ENCODE data around the gene PCCA. TPM values are rescaled to one million over a fixed set of nuclear protein-coding genes. Genes with fewer than 3 reads are reported as not detected.

PCCA gene
- total and polyA plus RNA-seq, 2 of the 13 experiments (the other 11 are each of a cell fraction or from before 2014, with no cell fraction given) = 15.0 to 32.2 TPM

- H3K9me3 ChIP-seq (ENCODE audit: low read length) = no peaks in the 10 kb centered on the region
- no peak overlapping the region for H3K9ac ChIP-seq (ENCODE audit: insufficient read depth, low read depth, low read length)
- H3K4me1 ChIP-seq (ENCODE audit: insufficient read depth, low read length) = peaks cover 14% of the 10 kb centered on the region
- peak; percentile 41 for DNase-seq (ENCODE audit: low spot score)
- no peak overlapping the region for H3K4me3 ChIP-seq (replicated peaks in 1 of 3; ENCODE audit: insufficient read depth in 1 of 3, low read depth in 2 of 3, low read length in 3 of 3)
- H3K27ac ChIP-seq (ENCODE audit: extremely low read length, insufficient read depth, low read length) = no peak overlapping the region
- no peak overlapping the region for H2AFZ ChIP-seq (ENCODE audit: low read length)
- no peak for FAIRE-seq
- in situ Hi-C loops (cut with HindIII; ENCODE audit: extremely low pct_ligation_motif_present, low pct_unique_long_range_greater_than_20kb) (no loop called here), intact Hi-C loops (cut with micrococcal nuclease; ENCODE audit: unreplicated experiment) (no loop called here)
- TF ChIP-seq ATF6 (CRISPR knock-in tag; conservative IDR thresholded peaks at IDR 0.05) (no peak), ARID3A (IDR thresholded peaks at IDR 0.05; ENCODE audit: low read depth, low read length) (0 out of 2 replicates have a peak, but pooled peaks have one; percentile 45), GLI4 (CRISPR knock-in tag; IDR thresholded peaks at IDR 0.05; ENCODE audit: borderline replicate concordance) (no peak), RFXAP (CRISPR knock-in tag; IDR thresholded peaks at IDR 0.05; ENCODE audit: borderline replicate concordance) (no peak), ASH2L (IDR thresholded peaks at IDR 0.05; ENCODE audit: insufficient read length, low read depth, low read length) (no peak), POLR2AphosphoS5 (IDR thresholded peaks at IDR 0.05; ENCODE audit: low read depth, low read length) (no peak)
- H3K36me3 ChIP-seq (replicated peaks in 1 of 2; ENCODE audit: control insufficient read depth in 1 of 2, insufficient read depth in 2 of 2, low read length in 2 of 2) = no peaks in the 10 kb centered on the region; a peak in 1 of 5 replicates
- no TSS peak for BruUV-seq (replicated peaks)
- POLR2A ChIA-PET = no interaction called here
- 74% methylated on average over 4 of the region's 4 CpGs for WGBS (ENCODE audit: low lambda C conversion rate)
- peak; percentile 63; the same call in 2 of the 3 replicates for ATAC-seq
- CTCF ChIA-PET (ENCODE audit: low intra/inter-chr PET ratio, low total read pairs) = no interaction called here
- no peak overlapping the region for H3K4me2 ChIP-seq (ENCODE audit: low read depth, low read length)
- no peaks in the 10 kb centered on the region for H4K20me1 ChIP-seq (ENCODE audit: insufficient read depth, low read length)
- H3K27me3 ChIP-seq (ENCODE audit: control insufficient read depth in 1 of 2, insufficient read depth in 2 of 2, low read length in 2 of 2) = no peaks in the 10 kb centered on the region
- H3K79me2 ChIP-seq (ENCODE audit: insufficient read depth, low read length) = no peaks in the 10 kb centered on the region
These were observed 352.0 kb downstream of the PCCA start for GRCh38 chr13:100440751-100441425.
